PC-9 (cell line): ENCODE results near the gene ME1.

Experiments used
- CTCF ChIP-seq: fragments of 200-600 bp; sonication (generic); conservative IDR thresholded peaks from 2 replicates; pipeline ENCODE4 v1.6.1; 2017; ENCODE audit warnings: mixed run types, antibody characterized with exemption, mild to moderate bottlenecking, moderate library complexity
- EZH2 ChIP-seq: fragments of 200-600 bp; sonication (generic); IDR thresholded peaks from 2 replicates; pipeline ENCODE4 v1.8.0; 2017; ENCODE audit warnings: antibody characterized with exemption, low read depth

- TF ChIP-seq CTCF = no peak
- TF ChIP-seq EZH2 = no peak
Observed at GRCh38 chr6:83368577-83368976, 62.3 kb downstream of the ME1 start.
